Lower leg skin (tissue), 4 donors: Measurements from ENCODE around the gene VAX1. TPM values are rescaled to one million over a fixed set of nuclear protein-coding genes. Genes with fewer than 3 reads are reported as not detected.

ENCODE experiments used
- DNase-seq, 2 donors: peaks; one replicate each; pipeline ENCODE4 v3.0.0-alpha.2; 2019; ENCODE audit warnings: low spot score in 2 of 2
- H3K4me3 ChIP-seq: fragments of 200-600 bp; sonication (generic); 2 replicates; pipeline ENCODE4 v1.5.1; 2017; ENCODE audit warnings: mild to moderate bottlenecking, low read depth; ENCODE audit not compliant: poor library complexity, severe bottlenecking
- POLR2A ChIP-seq, 2 donors: fragments of 450-650 bp; IDR thresholded peaks; one replicate each; pipeline ENCODE4 v1.6.1; 2016 to 2017; ENCODE audit warnings: antibody characterized with exemption in 2 of 2, mild to moderate bottlenecking in 1 of 2, moderate library complexity in 1 of 2
- WGBS, 2 donors: methylation state at CpG; one replicate each; pipeline ENCODE4 v1.1.5; 2018; 5-methylcytosine and 5-hydroxymethylcytosine counted together
- intact Hi-C: fragments of 100-400 bp; cut with DNase I; formaldehyde crosslinking; loops from one replicate; pipeline ENCODE4 v1.15.0; 2023; ENCODE audit warnings: low total_unique reads
- total RNA-seq, 4 donors: library from RNA; depleted of rRNA; stranded (reverse); fragments of >200 nt; gene quantifications; one replicate each; pipeline ENCODE4 v1.1.0, GENCODE V29; 2016
- TF ChIP-seq, protein P1 (sequence below), 3 donors: fragments of 450-650 bp; IDR thresholded peaks; one replicate each; pipeline ENCODE4 v1.5.1; 2016; ENCODE audit warnings: antibody characterized with exemption in 3 of 3, mild to moderate bottlenecking in 3 of 3, moderate library complexity in 2 of 3

The VAX1 gene
- total RNA-seq, 4 donors from 2014 or later: not detected

DNA sequence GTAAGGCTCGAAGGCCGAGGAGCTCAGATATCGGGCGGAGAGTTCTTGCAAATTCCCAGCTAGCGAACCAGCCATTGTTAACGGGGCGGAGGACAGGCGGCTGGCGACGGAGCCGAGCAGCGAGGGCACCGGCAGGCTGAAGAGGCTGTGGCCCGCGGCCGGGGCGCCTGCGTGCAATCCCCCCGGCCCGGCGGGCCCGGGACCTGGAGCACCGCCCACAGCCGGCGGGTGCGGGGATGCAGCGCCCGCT is 4.1 kb downstream of the VAX1 start:
- TF ChIP-seq, protein P1, sequence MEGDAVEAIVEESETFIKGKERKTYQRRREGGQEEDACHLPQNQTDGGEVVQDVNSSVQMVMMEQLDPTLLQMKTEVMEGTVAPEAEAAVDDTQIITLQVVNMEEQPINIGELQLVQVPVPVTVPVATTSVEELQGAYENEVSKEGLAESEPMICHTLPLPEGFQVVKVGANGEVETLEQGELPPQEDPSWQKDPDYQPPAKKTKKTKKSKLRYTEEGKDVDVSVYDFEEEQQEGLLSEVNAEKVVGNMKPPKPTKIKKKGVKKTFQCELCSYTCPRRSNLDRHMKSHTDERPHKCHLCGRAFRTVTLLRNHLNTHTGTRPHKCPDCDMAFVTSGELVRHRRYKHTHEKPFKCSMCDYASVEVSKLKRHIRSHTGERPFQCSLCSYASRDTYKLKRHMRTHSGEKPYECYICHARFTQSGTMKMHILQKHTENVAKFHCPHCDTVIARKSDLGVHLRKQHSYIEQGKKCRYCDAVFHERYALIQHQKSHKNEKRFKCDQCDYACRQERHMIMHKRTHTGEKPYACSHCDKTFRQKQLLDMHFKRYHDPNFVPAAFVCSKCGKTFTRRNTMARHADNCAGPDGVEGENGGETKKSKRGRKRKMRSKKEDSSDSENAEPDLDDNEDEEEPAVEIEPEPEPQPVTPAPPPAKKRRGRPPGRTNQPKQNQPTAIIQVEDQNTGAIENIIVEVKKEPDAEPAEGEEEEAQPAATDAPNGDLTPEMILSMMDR (IDR thresholded peaks at IDR 0.05): no peak
- no peak for TF ChIP-seq POLR2A (IDR thresholded peaks at IDR 0.05)
- no peak overlapping the region for H3K4me3 ChIP-seq
- 2 to 4% methylated on average over 20 to 23 of the region's 28 CpGs for WGBS, 2 donors
- no peak for DNase-seq
- intact Hi-C loops: no loop called here

DNA sequence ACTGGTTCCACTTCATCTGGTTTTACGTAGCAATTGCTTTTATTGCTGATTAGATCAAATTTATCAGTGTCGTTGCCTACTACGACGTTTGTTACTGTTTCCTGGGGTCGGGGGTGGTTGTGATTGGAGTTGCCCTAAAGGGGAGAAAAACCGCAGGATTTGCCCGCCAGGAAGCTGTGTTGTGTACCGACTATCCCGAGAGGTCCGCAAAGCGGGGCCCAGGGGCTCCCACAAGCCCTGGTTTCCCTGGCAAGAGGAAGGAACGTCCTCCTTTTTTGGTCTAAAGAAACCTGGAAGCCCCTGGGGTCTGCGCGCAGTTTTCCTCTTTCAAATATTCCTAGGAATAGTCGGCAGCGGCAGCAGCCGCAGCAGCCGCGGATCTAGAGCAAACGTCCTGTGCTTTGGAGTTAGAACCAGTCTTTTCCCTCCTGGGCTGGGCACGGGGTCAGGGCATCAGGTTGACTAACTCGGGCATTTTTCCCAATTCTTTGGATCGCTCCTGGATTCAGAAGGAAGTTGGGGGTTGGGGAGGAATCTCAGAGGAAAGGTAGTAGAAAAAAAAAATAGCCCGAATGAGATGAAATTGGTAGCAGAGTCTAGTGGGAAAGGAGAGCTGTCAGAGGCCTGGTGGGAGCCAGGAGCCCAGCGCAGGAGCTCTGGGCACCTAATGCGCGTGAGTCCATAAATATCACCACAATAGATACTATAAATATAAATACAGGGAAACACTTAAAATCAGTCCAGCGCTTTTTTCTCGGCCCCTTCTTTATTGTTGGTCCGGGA is 4.6 kb downstream of the VAX1 start:
- intact Hi-C loops: no loop called here
- TF ChIP-seq, protein P1 (IDR thresholded peaks at IDR 0.05): no peak
- TF ChIP-seq POLR2A (IDR thresholded peaks at IDR 0.05): no peak
- no peak for DNase-seq
- 14 to 16% methylated on average over 30 of the region's 30 CpGs for WGBS, 2 donors
- H3K4me3 ChIP-seq: no peak overlapping the region

DNA sequence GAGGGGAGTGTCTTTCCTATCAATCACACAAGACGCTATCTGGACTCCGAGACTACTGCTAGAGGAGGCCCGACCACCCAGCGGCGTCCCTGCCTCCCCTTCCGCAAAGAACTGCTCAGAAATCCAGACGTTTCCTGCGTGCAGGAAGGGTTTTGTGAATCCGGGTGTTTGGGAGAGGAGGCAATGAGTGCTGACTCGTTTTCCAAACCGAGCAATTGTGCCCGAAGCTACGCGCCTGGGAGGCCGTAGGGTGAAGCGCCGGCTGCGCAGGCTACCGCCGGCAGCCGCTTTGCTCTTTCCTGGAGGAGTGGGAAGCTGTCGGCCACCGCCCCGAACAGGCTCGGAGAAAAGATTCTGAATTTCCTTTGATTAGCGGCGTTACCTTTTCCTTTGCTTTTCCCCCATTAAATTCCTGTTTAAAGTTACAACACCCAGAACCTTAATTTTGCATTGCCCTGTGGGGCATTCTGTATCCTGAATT is 5.3 kb downstream of the VAX1 start:
- intact Hi-C loops: no loop called here
- WGBS, 2 donors: 2 to 6% methylated on average over 19 to 27 of the region's 27 CpGs
- no peak for TF ChIP-seq POLR2A (IDR thresholded peaks at IDR 0.05)
- TF ChIP-seq, protein P1 (IDR thresholded peaks at IDR 0.05): no peak
- H3K4me3 ChIP-seq: no peak overlapping the region
- no peak for DNase-seq

DNA sequence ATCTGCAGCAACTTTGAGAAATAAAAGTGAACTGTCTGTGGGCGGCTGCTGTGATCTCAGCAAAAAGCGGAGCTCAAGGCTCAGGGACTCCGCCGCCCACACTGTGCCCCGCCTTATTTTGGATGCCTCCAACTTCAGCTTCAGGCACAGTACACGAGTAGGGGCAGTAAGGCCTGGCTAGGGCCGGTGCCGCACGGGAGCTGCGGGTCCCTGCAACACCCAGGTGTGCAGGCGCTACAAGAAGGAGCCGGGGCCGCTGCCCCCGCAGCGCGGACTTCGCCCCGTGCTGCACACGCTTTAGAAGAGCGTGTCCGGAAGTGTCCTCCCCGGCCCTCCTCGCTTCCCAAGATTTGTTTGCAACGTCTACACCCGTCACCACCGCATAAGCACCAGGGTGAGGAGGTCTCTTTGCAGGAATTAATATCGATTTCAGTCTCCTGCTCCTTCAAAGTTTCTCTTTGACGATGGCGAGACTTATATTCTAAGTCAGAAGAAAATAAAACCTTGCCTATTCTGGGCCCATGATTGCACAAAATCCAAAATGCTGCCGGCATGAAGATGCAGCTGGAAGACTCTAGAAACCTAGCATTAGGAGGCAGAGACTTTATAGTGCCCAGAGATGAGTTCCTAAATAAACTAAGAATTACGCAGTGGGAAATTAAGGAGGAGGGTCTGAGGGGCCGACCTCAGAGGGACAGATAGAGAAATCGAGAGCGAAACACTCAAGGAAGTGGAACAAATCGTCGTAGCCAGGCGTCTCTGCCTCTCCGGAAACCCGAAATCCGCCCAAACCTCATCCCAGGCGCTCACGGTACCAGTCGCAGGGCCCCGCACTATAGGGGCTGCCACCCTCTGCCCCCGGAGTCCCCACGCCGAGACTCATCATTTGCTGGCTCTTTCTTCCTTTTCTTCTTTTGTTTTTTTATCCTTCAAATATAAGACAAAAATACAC is 6.4 kb downstream of the VAX1 start:
- no peak for DNase-seq
- no peak overlapping the region for H3K4me3 ChIP-seq
- TF ChIP-seq, protein P1 (IDR thresholded peaks at IDR 0.05): no peak
- no peak for TF ChIP-seq POLR2A (IDR thresholded peaks at IDR 0.05)

DNA sequence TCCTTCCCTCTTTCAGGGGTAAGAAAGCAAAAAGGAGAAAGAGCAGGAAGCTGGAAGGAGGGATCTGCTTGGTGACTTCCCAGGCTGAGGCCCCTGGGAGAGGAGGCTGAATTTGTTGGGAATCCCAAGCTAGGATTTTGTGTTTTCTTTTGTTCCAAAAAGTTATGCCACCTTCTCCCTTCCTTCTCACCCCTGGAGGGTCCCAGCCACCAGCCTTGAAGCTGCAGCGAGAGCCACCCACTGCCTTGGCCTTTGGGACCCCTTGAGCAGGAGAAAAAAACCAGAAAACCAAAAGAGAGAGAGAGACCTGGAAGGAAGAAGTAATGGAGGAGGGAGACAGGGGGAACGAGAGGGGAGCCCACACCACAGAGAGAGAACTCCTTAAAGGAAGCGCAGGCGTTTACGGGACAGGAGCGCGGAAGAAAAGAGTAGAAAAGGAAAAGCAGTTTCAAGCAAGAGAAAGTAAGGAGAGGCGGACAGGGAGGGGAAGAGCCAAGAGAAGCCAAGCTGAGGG is 7.2 kb downstream of the VAX1 start:
- H3K4me3 ChIP-seq: no peak overlapping the region
- DNase-seq: no peak
- intact Hi-C loops: no loop called here
- WGBS, 2 donors: 42 to 46% methylated on average over 8 of the region's 8 CpGs
- TF ChIP-seq, protein P1 (IDR thresholded peaks at IDR 0.05): no peak
- no peak for TF ChIP-seq POLR2A (IDR thresholded peaks at IDR 0.05)

More for the DNA sequence above, 6.4 kb downstream of the VAX1 start:
- intact Hi-C loops: no loop called here
- WGBS, 2 donors: 15 to 18% methylated on average over 37 to 47 of the region's 47 CpGs
